ENCODE data around the gene TMEM134. TPM values are rescaled to one million over a fixed set of nuclear protein-coding genes. Genes with fewer than 3 reads are reported as not detected.
"Not testable (repeated sequence)": the region's sequence is repeated elsewhere in the genome, so short reads cannot be mapped to it uniquely, and the experiment has no call there.

Gene TMEM134
- total RNA-seq, 4 donors from 2014 or later = 49.2 to 184 (median 96.6) TPM

- TF ChIP-seq POLR2A (IDR thresholded peaks at IDR 0.05) = no peak
- Histone ChIP-seq H3K27me3 (no peaks in the 10 kb centered on the region), H3K36me3 (peaks cover 0 to 47% (median 9%) of the 10 kb centered on the region in 3 donors), H3K9me3 (no peaks in the 10 kb centered on the region), H3K27ac (peak overlapping the region in 2 of 4 donors; percentile 17 to 58), H3K4me1 (peaks cover 0 to 48% (median 21%) of the 10 kb centered on the region in 4 donors), H3K4me3 (no peak overlapping the region)
- no peak for DNase-seq (ENCODE audit: low spot score in 2 of 2)
- 68 to 86% methylated on average over 10 to 20 of the region's 20 CpGs for WGBS, 2 donors
These were observed 17.6 kb upstream of the TMEM134 start for GRCh38 chr11:67486481-67487195.

GRCh38 chr11:67485873-67486361 is 16.9 kb upstream of the TMEM134 start:
- not testable (repeated sequence) for DNase-seq (ENCODE audit: low spot score in 2 of 2); H3K4me3 ChIP-seq; H3K9me3 ChIP-seq; H3K27me3 ChIP-seq
- Histone ChIP-seq H3K4me1 (peaks cover 0 to 41% (median 21%) of the 10 kb centered on the region in 4 donors), H3K36me3 (peaks cover 0 to 40% (median 9%) of the 10 kb centered on the region in 3 donors), H3K27ac (peak overlapping the region in 3 of 4 donors; percentile 58 to 92 (median 85))
- WGBS, 2 donors = 87 to 89% methylated on average over 7 of the region's 7 CpGs

GRCh38 chr11:67484847-67485311 is 15.8 kb upstream of the TMEM134 start:
- H3K4me3 ChIP-seq = peak overlapping the region in 1 of 4 donors; percentile 18
- H3K27ac ChIP-seq = peak overlapping the region in 3 of 4 donors; percentile 85 to 93 (median 92)
- 28 to 42% methylated on average over 11 of the region's 11 CpGs for WGBS, 2 donors
- H3K36me3 ChIP-seq = peaks cover 0 to 30% (median 9%) of the 10 kb centered on the region in 3 donors
- no peak for TF ChIP-seq EP300 (IDR thresholded peaks at IDR 0.05)
- no peaks in the 10 kb centered on the region for H3K9me3 ChIP-seq
- H3K27me3 ChIP-seq = no peaks in the 10 kb centered on the region
- no peak for DNase-seq (ENCODE audit: low spot score in 2 of 2)
- peaks cover 0 to 41% (median 21%) of the 10 kb centered on the region in 4 donors for H3K4me1 ChIP-seq

- DNase-seq (ENCODE audit: low spot score in 2 of 2) = no peak
- Histone ChIP-seq H3K4me1 (peaks cover 0 to 41% (median 21%) of the 10 kb centered on the region in 4 donors), H3K36me3 (peaks cover 0 to 21% (median 9%) of the 10 kb centered on the region in 3 donors), H3K4me3 (peak overlapping the region; percentile 33 to 62 (median 54)), H3K27me3 (no peaks in the 10 kb centered on the region), H3K27ac (peak overlapping the region in 3 of 4 donors; percentile 85 to 93 (median 92)), H3K9me3 (no peaks in the 10 kb centered on the region)
- TF ChIP-seq EP300 (IDR thresholded peaks at IDR 0.05) = no peak
- TF ChIP-seq POLR2A (IDR thresholded peaks at IDR 0.05) = no peak
- TF ChIP-seq CTCF (IDR thresholded peaks at IDR 0.05) = no peak
- WGBS, 2 donors = 82 to 88% methylated on average over 16 of the region's 16 CpGs
These were observed 15.0 kb upstream of the TMEM134 start for GRCh38 chr11:67483831-67484665.

- H3K9me3 ChIP-seq = no peaks in the 10 kb centered on the region
- peak; percentile 95 to 98 for DNase-seq (ENCODE audit: low spot score in 2 of 2)
- peaks cover 0 to 41% (median 21%) of the 10 kb centered on the region in 4 donors for H3K4me1 ChIP-seq
- TF ChIP-seq EP300 (IDR thresholded peaks at IDR 0.05) = peak; percentile 66 to 94
- TF ChIP-seq CTCF (IDR thresholded peaks at IDR 0.05) = peak in 4 of 5 experiments; percentile 8 to 74 (median 42)
- peak; percentile 12 to 75 for TF ChIP-seq POLR2A (IDR thresholded peaks at IDR 0.05)
- 8 to 10% methylated on average over 54 to 60 of the region's 60 CpGs for WGBS, 2 donors
- peak within 1 kb of the TSS; percentile 33 to 62 (median 54) for H3K4me3 ChIP-seq
- H3K36me3 ChIP-seq = peaks cover 0 to 15% (median 8%) of the 10 kb centered on the region in 3 donors
- H3K27ac ChIP-seq = peak within 1 kb of the TSS; percentile 85 to 93 (median 90)
- H3K27me3 ChIP-seq = no peaks in the 10 kb centered on the region
These were observed 14.1 kb upstream of the TMEM134 start, which contains the start of gene AIP for GRCh38 chr11:67482827-67483798. Gene AIP, plus strand, starts transcription at chr11:67483026. Its CDS starts 133 bp downstream, at chr11:67483159.
